CD14-positive monocyte (primary cell): ENCODE results near the gene PAIP2. TPM values are rescaled to one million over a fixed set of nuclear protein-coding genes. Genes with fewer than 3 reads are reported as not detected.

ENCODE experiments used
- DNase-seq, 3 donors: peaks; one replicate each; pipeline ENCODE4 v3.0.0-alpha.2; 2011 to 2022
- H2AFZ ChIP-seq: 2 replicates; pipeline ENCODE4 v1.6.0; 2012; ENCODE audit warnings: mild to moderate bottlenecking, low read depth, low read length, inconsistent platforms; ENCODE audit not compliant: insufficient read depth, poor library complexity, severe bottlenecking
- H3K27ac ChIP-seq, 2 donors: 1 replicate in 1 of 2; 2 replicates in 1 of 2; pipeline ENCODE4 v1.5.1; 2012 to 2013; ENCODE audit warnings: low read length in 2 of 2, control low read depth in 1 of 2, inconsistent platforms in 1 of 2, low read depth in 1 of 2, mild to moderate bottlenecking in 1 of 2
- H3K27me3 ChIP-seq, 2 donors: one replicate each; pipeline versions ENCODE4 v1.6.0 to v1.6.1; 2011 to 2013; ENCODE audit warnings: low read length in 2 of 2; ENCODE audit not compliant: control insufficient read depth in 2 of 2, insufficient read depth in 2 of 2
- H3K36me3 ChIP-seq, 2 donors: replicated peaks in 1 of 2; 1 replicate in 1 of 2; 2 replicates in 1 of 2; pipeline versions ENCODE4 v1.5.1 to v1.6.1; 2012 to 2013; ENCODE audit warnings: low read length in 2 of 2, control low read depth in 1 of 2, inconsistent platforms in 1 of 2, mild to moderate bottlenecking in 1 of 2; ENCODE audit not compliant: insufficient read depth in 2 of 2, control insufficient read depth in 1 of 2
- H3K4me1 ChIP-seq, 2 donors: 1 replicate in 1 of 2; 2 replicates in 1 of 2; pipeline versions ENCODE4 v1.5.1 to v1.6.1; 2012 to 2013; ENCODE audit warnings: low read length in 2 of 2, control low read depth in 1 of 2, inconsistent platforms in 1 of 2, mild to moderate bottlenecking in 1 of 2, moderate library complexity in 1 of 2; ENCODE audit not compliant: insufficient read depth in 2 of 2, control insufficient read depth in 1 of 2
- H3K4me2 ChIP-seq: replicated peaks from 2 replicates; pipeline ENCODE3; 2012; ENCODE audit warnings: low read length, moderate library complexity, mild to moderate bottlenecking; ENCODE audit not compliant: poor library complexity, severe bottlenecking; ENCODE audit errors: extremely low read depth
- H3K4me3 ChIP-seq, 3 experiments: fragments of 200-600 bp in 1 of 3; sonication (generic) in 1 of 3; replicated peaks in 1 of 3; 1 replicate in 2 of 3; 2 replicates in 1 of 3; pipeline ENCODE4 v1.5.1; 2011 to 2013; ENCODE audit warnings: low read length in 3 of 3, mild to moderate bottlenecking in 3 of 3, control low read depth in 2 of 3, low read depth in 2 of 3, inconsistent platforms in 1 of 3, moderate library complexity in 1 of 3
- H3K79me2 ChIP-seq: 2 replicates; pipeline ENCODE4 v1.6.0; 2012; ENCODE audit warnings: mild to moderate bottlenecking, control low read depth, inconsistent platforms, low read length, moderate library complexity; ENCODE audit not compliant: insufficient read depth
- H3K9ac ChIP-seq: 2 replicates; pipeline ENCODE4 v1.6.0; 2017; ENCODE audit warnings: low read length, mild to moderate bottlenecking; ENCODE audit not compliant: insufficient read depth, poor library complexity, severe bottlenecking
- H3K9me3 ChIP-seq, 2 donors: replicated peaks in 1 of 2; 1 replicate in 1 of 2; 2 replicates in 1 of 2; pipeline versions ENCODE4 v1.5.1 to v1.6.1; 2012 to 2013; ENCODE audit warnings: low read length in 2 of 2, control low read depth in 1 of 2; ENCODE audit not compliant: control insufficient read depth in 1 of 2, insufficient read depth in 1 of 2
- H4K20me1 ChIP-seq: 2 replicates; pipeline ENCODE4 v1.6.0; 2012; ENCODE audit warnings: mild to moderate bottlenecking, low read length, control low read depth, moderate library complexity; ENCODE audit not compliant: insufficient read depth
- H3K27ac Mint-ChIP-seq, 7 donors: one replicate each; pipeline ENCODE4 v1.8.0; 2020; ENCODE audit warnings: mild to moderate bottlenecking in 7 of 7, mixed read lengths in 7 of 7, moderate library complexity in 6 of 7, inconsistent platforms in 2 of 7
- H3K27me3 Mint-ChIP-seq, 3 donors: one replicate each; pipeline ENCODE4 v1.8.0; 2021 to 2022; ENCODE audit warnings: low read depth in 3 of 3, mild to moderate bottlenecking in 3 of 3, mixed read lengths in 3 of 3, moderate library complexity in 3 of 3, inconsistent platforms in 1 of 3
- H3K36me3 Mint-ChIP-seq, 2 donors: one replicate each; pipeline ENCODE4 v1.8.0; 2020; ENCODE audit warnings: mixed read lengths in 2 of 2, inconsistent platforms in 1 of 2, mild to moderate bottlenecking in 1 of 2
- H3K4me1 Mint-ChIP-seq: one replicate; pipeline ENCODE4 v1.8.0; 2020; ENCODE audit warnings: mild to moderate bottlenecking, mixed read lengths
- H3K4me3 Mint-ChIP-seq, 2 donors: one replicate each; pipeline ENCODE4 v1.8.0; 2020; ENCODE audit warnings: mild to moderate bottlenecking in 2 of 2, mixed read lengths in 2 of 2, moderate library complexity in 1 of 2
- H3K9me3 Mint-ChIP-seq, 7 donors: one replicate each; pipeline ENCODE4 v1.8.0; 2020 to 2022; ENCODE audit warnings: mixed read lengths in 7 of 7, mild to moderate bottlenecking in 6 of 7, moderate library complexity in 6 of 7, inconsistent platforms in 2 of 7
- CTCF ChIP-seq: fragments of 200-600 bp; IDR thresholded peaks from one replicate; pipeline ENCODE4 v1.8.0; 2022; ENCODE audit warnings: antibody characterized with exemption, mild to moderate bottlenecking
- WGBS: methylation state at CpG from one replicate; pipeline ENCODE4 v1.1.5; 2013; ENCODE audit warnings: missing lambda C conversion rate; ENCODE audit not compliant: insufficient coverage; 5-methylcytosine and 5-hydroxymethylcytosine counted together
- intact Hi-C, 2 donors: fragments of 100-400 bp; cut with micrococcal nuclease; formaldehyde crosslinking; loops; one replicate each; pipeline versions ENCODE4 v1.15.0 to v1.15.1; 2023
- polyA plus RNA-seq, 3 donors: library from polyadenylated mRNA; depleted of rRNA in 1 of 3; unstranded in 2 of 3; stranded (reverse) in 1 of 3; fragments of 300-500 nt in 2 of 3; fragments of >200 nt in 1 of 3; fragmentation: Illumina TruSeq in 2 of 3; gene quantifications; 1 replicate in 2 of 3; 2 replicates in 1 of 3; pipeline ENCODE4 v1.2.3, GENCODE V29; 2012 to 2021

Gene PAIP2
- polyA plus RNA-seq, 3 donors: 68.3 to 325 (median 313) TPM

- 100% methylated on average over 1 of the region's 2 CpGs for WGBS
- H3K9me3 Mint-ChIP-seq: peaks cover 0 to 3% (median 0%) of the 10 kb centered on the region in 7 donors
- H3K4me2 ChIP-seq: no peak overlapping the region
- H3K9ac ChIP-seq: no peak overlapping the region
- DNase-seq: no peak
- peaks cover 2% of the 10 kb centered on the region for H4K20me1 ChIP-seq
- TF ChIP-seq CTCF: no peak
- H3K27ac ChIP-seq: no peak overlapping the region
- H3K4me3 Mint-ChIP-seq: no peak overlapping the region
- no peak overlapping the region for H3K27ac Mint-ChIP-seq
- peaks cover 15 to 37% of the 10 kb centered on the region in 2 donors for H3K36me3 ChIP-seq
- H3K4me1 ChIP-seq: no peaks in the 10 kb centered on the region
- intact Hi-C loops: no loop called here
- no peaks in the 10 kb centered on the region for H3K79me2 ChIP-seq
- H3K4me1 Mint-ChIP-seq: no peaks in the 10 kb centered on the region
- H3K27me3 ChIP-seq: no peaks in the 10 kb centered on the region
- H3K9me3 ChIP-seq: no peaks in the 10 kb centered on the region
- H3K4me3 ChIP-seq: no peak overlapping the region
- H3K27me3 Mint-ChIP-seq: peaks cover 0 to 12% (median 0%) of the 10 kb centered on the region in 3 donors
- H3K36me3 Mint-ChIP-seq: peaks cover 28 to 50% of the 10 kb centered on the region in 2 donors
- H2AFZ ChIP-seq: no peak overlapping the region
These were observed 33.3 kb downstream of the PAIP2 start for GRCh38 chr5:139374909-139375308.

- Mint-ChIP-seq H3K36me3 (peaks cover 23 to 37% of the 10 kb centered on the region in 2 donors), H3K4me3 (no peak overlapping the region), H3K4me1 (no peaks in the 10 kb centered on the region), H3K27me3 (peaks cover 0 to 12% (median 0%) of the 10 kb centered on the region in 3 donors), H3K27ac (no peak overlapping the region), H3K9me3 (peaks cover 0 to 3% (median 0%) of the 10 kb centered on the region in 7 donors)
- Histone ChIP-seq H3K27me3 (no peaks in the 10 kb centered on the region), H3K79me2 (no peaks in the 10 kb centered on the region), H3K36me3 (peaks cover 9 to 26% of the 10 kb centered on the region in 2 donors), H4K20me1 (no peaks in the 10 kb centered on the region), H3K4me1 (no peaks in the 10 kb centered on the region), H3K4me2 (no peak overlapping the region), H3K27ac (no peak overlapping the region), H3K4me3 (no peak overlapping the region), H3K9me3 (no peaks in the 10 kb centered on the region), H3K9ac (no peak overlapping the region), H2AFZ (no peak overlapping the region)
- 100% methylated on average over 1 of the region's 7 CpGs for WGBS
- intact Hi-C loops: no loop called here
- no peak for DNase-seq
- no peak for TF ChIP-seq CTCF
These were observed 34.7 kb downstream of the PAIP2 start for GRCh38 chr5:139376364-139376763.
